OCI-LY3 (cell line): ENCODE measurements around the gene SPANXC.
"Not testable (repeated sequence)": the region's sequence is repeated elsewhere in the genome, so short reads cannot be mapped to it uniquely, and the experiment has no call there.

Experiments used
- H2AFZ ChIP-seq: fragments of 200-600, 300-600 bp; shearing (Covaris generic); 2 replicates; pipeline ENCODE4 v1.6.0; 2014; ENCODE audit warnings: antibody characterized with exemption, low read depth, low read length
- H3K27ac ChIP-seq: fragments of 200-600, 300-600 bp; sonication (generic); 2 replicates; pipeline ENCODE4 v1.5.1; 2014; ENCODE audit warnings: mild to moderate bottlenecking, low read length, moderate library complexity, mixed read lengths
- H3K27me3 ChIP-seq: fragments of 200-600, 300-600 bp; sonication (generic); 2 replicates; pipeline ENCODE4 v1.6.1; 2014; ENCODE audit warnings: low read depth, low read length, mixed read lengths
- H3K36me3 ChIP-seq: fragments of 200-600, 300-600 bp; sonication (generic); replicated peaks from 2 replicates; pipeline ENCODE3; 2014; ENCODE audit warnings: low read depth, low read length, mixed read lengths
- H3K4me1 ChIP-seq: fragments of 300-600, 200-600 bp; sonication (generic); 2 replicates; pipeline ENCODE4 v1.6.1; 2014; ENCODE audit warnings: low read length, mixed read lengths
- H3K4me2 ChIP-seq: fragments of 200-600, 300-600 bp; sonication (generic); 2 replicates; pipeline ENCODE4 v1.6.1; 2014; ENCODE audit warnings: low read length, mixed read lengths
- H3K4me3 ChIP-seq: fragments of 300-600, 200-600 bp; sonication (generic); 2 replicates; pipeline ENCODE4 v1.5.1; 2014; ENCODE audit warnings: antibody characterized with exemption, mild to moderate bottlenecking, low read length, moderate library complexity
- H3K79me2 ChIP-seq: fragments of 300-600, 200-600 bp; shearing (Covaris generic); 2 replicates; pipeline ENCODE4 v1.6.1; 2014; ENCODE audit warnings: mild to moderate bottlenecking, low read length, mixed read lengths
- H3K9ac ChIP-seq: fragments of 300-600, 200-600 bp; shearing (Covaris generic); 2 replicates; pipeline ENCODE4 v1.6.0; 2014; ENCODE audit warnings: mild to moderate bottlenecking, low read length, moderate library complexity
- H3K9me3 ChIP-seq: fragments of 200-600, 300-600 bp; shearing (Covaris generic); 2 replicates; pipeline ENCODE4 v1.6.1; 2014; ENCODE audit warnings: low read length, mixed read lengths; ENCODE audit not compliant: insufficient read depth
- H4K20me1 ChIP-seq: fragments of 200-600, 300-600 bp; sonication (generic); 2 replicates; pipeline ENCODE4 v1.6.1; 2016; ENCODE audit warnings: low read length, mixed read lengths; ENCODE audit not compliant: insufficient read depth
- CTCF ChIP-seq: fragments of 200-600, 300-600 bp; sonication (generic); IDR thresholded peaks from 2 replicates; pipeline ENCODE4 v1.5.1; 2014; ENCODE audit warnings: antibody characterized with exemption, low read length, low read depth
- EZH2phosphoT487 ChIP-seq: fragments of 200-600 bp; shearing (Covaris generic); IDR thresholded peaks from 2 replicates; pipeline ENCODE4 v1.6.1; 2018; ENCODE audit warnings: antibody characterized with exemption, mixed run types, low read depth

The SPANXC gene

GRCh38 chrX:141242417-141242816 is at the start of gene SPANXC:
SPANXC (minus strand) TSS chrX:141242517; CDS start chrX:141242457, 60 bp downstream.
- not testable (repeated sequence) for H3K36me3 ChIP-seq, H3K27ac ChIP-seq, H3K9me3 ChIP-seq, H3K9ac ChIP-seq, H3K27me3 ChIP-seq, H2AFZ ChIP-seq, H3K4me3 ChIP-seq, H4K20me1 ChIP-seq, H3K79me2 ChIP-seq, H3K4me1 ChIP-seq, H3K4me2 ChIP-seq

- Histone ChIP-seq H3K27ac (no peak overlapping the region), H3K4me3 (no peak overlapping the region), H2AFZ (no peak overlapping the region; the same call in none of the 2 replicates), H3K9ac (no peak overlapping the region), H3K36me3 (no peaks in the 10 kb centered on the region), H3K4me1 (peaks cover 19% of the 10 kb centered on the region), H3K27me3 (no peaks in the 10 kb centered on the region), H3K4me2 (peak overlapping the region; percentile 33), H3K79me2 (no peaks in the 10 kb centered on the region), H4K20me1 (no peaks in the 10 kb centered on the region), H3K9me3 (no peaks in the 10 kb centered on the region)
- TF ChIP-seq CTCF (no peak), EZH2phosphoT487 (no peak)
Observed at GRCh38 chrX:141279476-141279875, 37.2 kb upstream of the SPANXC start.

GRCh38 chrX:141278306-141278705 is 36.0 kb upstream of the SPANXC start:
- Histone ChIP-seq H3K9ac (no peak overlapping the region), H3K79me2 (no peaks in the 10 kb centered on the region), H4K20me1 (no peaks in the 10 kb centered on the region), H3K4me3 (no peak overlapping the region), H3K27ac (no peak overlapping the region), H3K4me2 (no peak overlapping the region), H3K9me3 (no peaks in the 10 kb centered on the region), H3K4me1 (peaks cover 19% of the 10 kb centered on the region), H2AFZ (no peak overlapping the region), H3K27me3 (no peaks in the 10 kb centered on the region), H3K36me3 (no peaks in the 10 kb centered on the region)
- TF ChIP-seq EZH2phosphoT487 (no peak), CTCF (peak; percentile 66)

GRCh38 chrX:141258080-141258479 is 15.8 kb upstream of the SPANXC start:
- H3K27ac ChIP-seq, result no peak overlapping the region
- no peak for TF ChIP-seq CTCF
- TF ChIP-seq EZH2phosphoT487, result no peak
- H3K27me3 ChIP-seq, result no peaks in the 10 kb centered on the region

GRCh38 chrX:141221611-141222010 is 20.7 kb downstream of the SPANXC start:
- no peak overlapping the region for H3K27ac ChIP-seq
- no peak overlapping the region for H3K4me3 ChIP-seq
- H3K4me1 ChIP-seq, result no peaks in the 10 kb centered on the region
- TF ChIP-seq EZH2phosphoT487 (no peak), CTCF (no peak)
- no peaks in the 10 kb centered on the region for H4K20me1 ChIP-seq
- H3K9me3 ChIP-seq, result no peaks in the 10 kb centered on the region
- H3K4me2 ChIP-seq, result no peak overlapping the region
- H3K27me3 ChIP-seq, result no peaks in the 10 kb centered on the region
- no peak overlapping the region for H3K9ac ChIP-seq
- H2AFZ ChIP-seq, result no peak overlapping the region
- H3K79me2 ChIP-seq, result no peaks in the 10 kb centered on the region
- no peaks in the 10 kb centered on the region for H3K36me3 ChIP-seq

More at GRCh38 chrX:141258080-141258479, 15.8 kb upstream of the SPANXC start:
- H3K9me3 ChIP-seq, result no peaks in the 10 kb centered on the region
- H2AFZ ChIP-seq, result no peak overlapping the region
- H4K20me1 ChIP-seq, result no peaks in the 10 kb centered on the region
- H3K4me3 ChIP-seq, result no peak overlapping the region
- H3K9ac ChIP-seq, result no peak overlapping the region
- H3K4me2 ChIP-seq, result no peak overlapping the region
- no peaks in the 10 kb centered on the region for H3K36me3 ChIP-seq
- no peaks in the 10 kb centered on the region for H3K79me2 ChIP-seq
- H3K4me1 ChIP-seq, result no peaks in the 10 kb centered on the region
